Type B pancreatic cell (in vitro differentiated cells): ENCODE measurements around the gene KAZN. TPM values are rescaled to one million over a fixed set of nuclear protein-coding genes. Genes with fewer than 3 reads are reported as not detected.

ENCODE experiments used
- DNase-seq: peaks from one replicate; pipeline ENCODE4 v3.0.0; 2021; ENCODE audit warnings: mixed read lengths; ENCODE audit not compliant: unreplicated experiment; ENCODE audit errors: extremely low spot score
- H3K27ac Mint-ChIP-seq: 2 replicates; pipeline ENCODE4 v1.8.0; 2021; ENCODE audit warnings: mild to moderate bottlenecking, mixed read lengths
- H3K27me3 Mint-ChIP-seq: 2 replicates; pipeline ENCODE4 v1.8.0; 2021; ENCODE audit warnings: mixed read lengths
- H3K36me3 Mint-ChIP-seq: 2 replicates; pipeline ENCODE4 v1.8.0; 2021; ENCODE audit warnings: mixed read lengths
- H3K4me1 Mint-ChIP-seq: one replicate; pipeline ENCODE4 v1.8.0; 2021; ENCODE audit warnings: mixed read lengths; ENCODE audit not compliant: unreplicated experiment
- H3K4me3 Mint-ChIP-seq: 2 replicates; pipeline ENCODE4 v1.8.0; 2021; ENCODE audit warnings: mild to moderate bottlenecking, mixed read lengths
- H3K9me3 Mint-ChIP-seq: 2 replicates; pipeline ENCODE4 v1.8.0; 2021; ENCODE audit warnings: mixed read lengths
- CTCF ChIP-seq: fragments of 200-600 bp; sonication (generic); conservative IDR thresholded peaks from 2 replicates; pipeline ENCODE4 v1.5.0; 2021; ENCODE audit warnings: antibody characterized with exemption, mild to moderate bottlenecking
- total RNA-seq: library from RNA; stranded (reverse); gene quantifications from 2 replicates; pipeline ENCODE4 v1.2.1, GENCODE V29; 2021; ENCODE audit warnings: low replicate concordance

The KAZN gene
- total RNA-seq, 1 donor from 2014 or later = 33.7 TPM

DNA sequence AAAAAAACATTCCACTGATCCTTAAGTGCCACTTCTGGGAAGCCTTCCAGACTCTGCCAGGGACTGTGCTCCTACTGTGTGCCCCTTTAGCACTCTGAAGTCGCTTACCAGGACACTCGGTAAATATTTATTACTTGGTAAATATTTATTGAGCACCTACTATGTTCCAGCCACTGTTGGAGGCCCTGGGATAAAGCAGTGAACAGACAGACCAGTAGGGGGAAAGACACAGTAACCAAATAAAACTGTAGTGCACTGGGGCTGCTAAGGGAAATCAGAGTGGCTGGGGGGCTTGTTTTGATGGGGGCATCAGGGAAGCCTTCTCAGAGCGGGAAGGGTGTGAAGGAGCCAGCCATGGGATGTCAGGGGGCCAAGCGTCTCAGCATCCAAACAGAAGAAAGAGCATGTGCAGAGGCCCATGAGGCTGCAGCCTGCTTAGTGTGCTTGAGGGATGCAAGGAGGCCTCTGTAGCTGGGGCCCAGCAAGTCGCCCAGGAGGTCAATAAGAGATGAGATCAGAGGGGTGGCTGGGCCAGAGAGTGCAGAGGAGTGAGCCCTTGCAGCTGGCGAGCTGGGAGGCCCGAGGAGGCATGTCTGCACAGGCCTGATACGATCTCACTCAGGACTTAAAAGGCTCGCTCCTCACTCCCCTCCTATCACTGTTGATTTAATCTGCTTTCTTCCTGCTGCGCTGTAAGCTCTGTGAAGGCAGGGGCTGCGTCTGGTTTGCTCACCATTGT is 28.6 kb downstream of the KAZN start:
- H3K4me1 Mint-ChIP-seq = peaks cover 42% of the 10 kb centered on the region
- no peaks in the 10 kb centered on the region for H3K36me3 Mint-ChIP-seq
- peak overlapping the region; percentile 65 for H3K27ac Mint-ChIP-seq
- H3K4me3 Mint-ChIP-seq = peak overlapping the region; percentile 39
- H3K27me3 Mint-ChIP-seq = no peaks in the 10 kb centered on the region
- no peak for TF ChIP-seq CTCF
- no peak for DNase-seq
- no peaks in the 10 kb centered on the region for H3K9me3 Mint-ChIP-seq

- peaks cover 42% of the 10 kb centered on the region for H3K4me1 Mint-ChIP-seq
- no peaks in the 10 kb centered on the region for H3K27me3 Mint-ChIP-seq
Measured at GRCh38 chr1:14627608-14628489, 29.4 kb downstream of the KAZN start.

DNA sequence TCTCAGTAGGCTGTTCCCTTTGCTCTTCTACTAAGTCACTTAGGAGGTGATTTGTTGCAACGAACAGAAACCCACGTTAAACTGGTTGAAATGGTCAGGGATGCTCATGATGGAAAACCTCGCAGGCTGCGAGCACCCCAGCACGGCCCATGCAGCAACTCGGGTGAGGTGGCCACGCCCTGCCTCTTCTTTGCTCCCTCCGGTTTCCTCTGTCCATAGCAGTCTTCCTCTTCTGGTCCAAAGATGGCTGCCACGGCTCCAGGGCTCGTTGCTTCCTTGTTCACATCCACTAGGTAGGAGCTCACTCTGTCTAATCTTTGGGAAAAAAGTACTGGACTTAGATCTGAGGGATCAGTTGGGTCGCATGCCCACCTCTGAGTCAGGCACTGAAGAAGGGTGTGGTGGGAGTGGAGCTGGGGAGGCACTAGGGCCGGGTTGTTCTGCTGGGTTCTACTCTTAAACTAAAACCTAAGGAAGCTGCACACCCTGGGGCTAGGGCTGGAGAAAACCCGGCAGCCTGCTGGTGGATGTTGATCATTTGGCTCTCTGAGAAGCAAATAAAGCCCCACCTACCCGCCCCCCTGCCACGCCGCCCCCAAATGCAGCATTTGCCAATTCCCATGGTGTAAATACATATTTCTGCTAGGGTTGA is 31.0 kb downstream of the KAZN start:
- Mint-ChIP-seq H3K27ac (no peak overlapping the region), H3K4me3 (no peak overlapping the region), H3K36me3 (no peaks in the 10 kb centered on the region), H3K9me3 (no peaks in the 10 kb centered on the region), H3K4me1 (peaks cover 51% of the 10 kb centered on the region), H3K27me3 (no peaks in the 10 kb centered on the region)
- no peak for DNase-seq
- TF ChIP-seq CTCF = no peak

More at GRCh38 chr1:14627608-14628489, 29.4 kb downstream of the KAZN start:
- no peak for DNase-seq
- TF ChIP-seq CTCF = no peak
- peak overlapping the region; percentile 39 for H3K4me3 Mint-ChIP-seq
- no peaks in the 10 kb centered on the region for H3K36me3 Mint-ChIP-seq
- peak overlapping the region; percentile 65 for H3K27ac Mint-ChIP-seq
- H3K9me3 Mint-ChIP-seq = no peaks in the 10 kb centered on the region

DNA sequence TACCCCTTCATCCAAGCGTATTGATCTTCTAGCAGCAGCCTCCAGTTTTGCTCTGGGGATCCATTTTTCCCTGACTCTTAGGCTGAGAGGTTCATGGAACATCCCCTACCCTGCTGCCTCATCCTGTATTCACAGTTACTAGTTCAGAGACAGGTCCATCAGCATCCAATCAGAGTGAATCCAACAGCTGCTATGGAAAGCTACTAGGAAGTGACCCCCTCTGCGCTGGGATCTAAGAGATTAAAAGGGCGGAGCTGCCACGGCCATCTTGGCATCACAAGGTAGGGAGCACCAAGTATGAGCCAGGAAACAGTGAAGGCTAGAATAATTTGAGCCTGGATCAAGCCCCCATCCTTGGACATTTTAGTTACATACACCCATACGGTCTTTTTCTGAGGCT is 32.5 kb downstream of the KAZN start:
- Mint-ChIP-seq H3K9me3 (no peaks in the 10 kb centered on the region), H3K4me1 (peaks cover 46% of the 10 kb centered on the region), H3K4me3 (no peak overlapping the region), H3K27ac (no peak overlapping the region), H3K36me3 (no peaks in the 10 kb centered on the region), H3K27me3 (no peaks in the 10 kb centered on the region)
- no peak for DNase-seq
- no peak for TF ChIP-seq CTCF

DNA sequence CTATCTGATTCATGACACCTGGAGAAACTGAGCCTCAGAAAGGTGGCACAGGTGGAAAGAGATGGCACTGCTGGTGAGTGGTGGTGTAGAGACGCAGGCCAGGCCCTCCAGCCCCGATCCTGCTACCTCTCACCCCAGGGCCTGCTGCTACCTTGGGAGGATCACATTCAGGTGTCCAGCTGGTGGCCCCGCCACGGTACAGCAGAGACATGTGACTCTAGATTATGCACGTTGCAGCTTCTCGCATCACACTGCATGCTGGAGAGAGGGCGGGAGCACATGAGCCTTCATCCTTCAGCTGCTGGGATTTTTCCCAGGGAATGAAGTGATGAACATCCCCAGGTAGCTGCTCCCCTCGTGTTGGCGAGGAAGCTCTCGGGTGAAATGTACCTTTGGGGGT is 32.9 kb downstream of the KAZN start:
- Mint-ChIP-seq H3K9me3 (no peaks in the 10 kb centered on the region), H3K4me3 (no peak overlapping the region), H3K4me1 (peaks cover 42% of the 10 kb centered on the region), H3K36me3 (no peaks in the 10 kb centered on the region), H3K27me3 (no peaks in the 10 kb centered on the region), H3K27ac (no peak overlapping the region)
- TF ChIP-seq CTCF = no peak
- DNase-seq = no peak
